Rectal smooth muscle tissue (tissue), 1 donor: Measurements from ENCODE around the gene TMEM128.

Experiments
- H3K27ac ChIP-seq: one replicate; pipeline ENCODE4 v1.7.0; 2013; ENCODE audit warnings: low read depth, low read length, inconsistent platforms
- H3K27me3 ChIP-seq: one replicate; pipeline ENCODE4 v1.7.0; 2013; ENCODE audit warnings: low read length; ENCODE audit not compliant: control insufficient read depth, insufficient read depth
- H3K36me3 ChIP-seq: one replicate; pipeline ENCODE4 v1.7.0; 2013; ENCODE audit warnings: low read length; ENCODE audit not compliant: control insufficient read depth, insufficient read depth
- H3K4me1 ChIP-seq: one replicate; pipeline ENCODE4 v1.7.0; 2013; ENCODE audit warnings: low read length; ENCODE audit not compliant: control insufficient read depth, insufficient read depth
- H3K4me3 ChIP-seq: one replicate; pipeline ENCODE4 v1.7.0; 2013; ENCODE audit warnings: low read length
- H3K9ac ChIP-seq: one replicate; pipeline ENCODE4 v1.7.0; 2013; ENCODE audit warnings: low read length

The TMEM128 gene, protein sequence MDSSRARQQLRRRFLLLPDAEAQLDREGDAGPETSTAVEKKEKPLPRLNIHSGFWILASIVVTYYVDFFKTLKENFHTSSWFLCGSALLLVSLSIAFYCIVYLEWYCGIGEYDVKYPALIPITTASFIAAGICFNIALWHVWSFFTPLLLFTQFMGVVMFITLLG

DNA sequence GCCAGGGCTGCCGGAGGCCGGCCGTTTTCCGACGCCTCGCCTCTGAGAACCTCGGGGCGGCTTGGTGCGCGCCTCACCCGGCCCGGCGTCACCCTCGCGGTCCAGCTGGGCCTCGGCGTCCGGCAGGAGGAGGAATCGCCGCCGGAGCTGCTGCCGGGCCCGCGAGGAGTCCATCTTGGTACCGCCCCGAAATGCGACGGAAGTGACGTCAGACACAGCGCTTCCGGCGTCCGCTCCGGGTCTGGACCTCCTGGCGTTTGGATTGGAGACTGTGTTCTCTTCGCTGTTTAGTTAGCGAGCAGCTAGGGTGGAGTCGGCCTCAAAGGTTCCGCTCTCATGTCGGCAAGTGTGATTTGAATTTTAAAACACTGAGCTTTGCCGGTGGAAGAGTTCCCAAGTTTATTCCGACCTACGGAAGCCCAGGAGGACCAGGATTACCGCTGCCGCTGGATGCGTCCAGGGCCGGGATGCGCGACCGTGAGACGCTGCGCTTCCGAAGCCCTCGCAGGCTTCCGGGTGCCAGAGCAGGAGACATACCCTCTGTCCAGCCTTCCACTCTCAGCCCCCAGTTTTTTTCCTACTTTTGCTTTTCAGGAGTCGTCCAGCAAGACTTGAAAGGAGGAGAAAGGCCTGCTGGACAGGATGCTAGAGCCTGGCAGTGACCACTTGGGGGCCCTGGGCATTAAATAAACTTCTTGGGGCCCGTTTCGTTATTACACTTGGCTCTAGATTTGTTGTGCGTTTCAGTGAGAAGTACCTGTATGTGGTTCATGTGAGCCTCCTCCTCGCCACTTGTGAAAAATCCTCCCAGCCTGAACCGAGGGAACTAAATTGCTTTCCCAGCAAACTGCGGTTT is at the start of gene TMEM128:
TSS of gene TMEM128 (minus strand) at position 195 of the 856 bp plus-strand sequence. CDS start at position 174, 21 bp downstream.
- H3K36me3 ChIP-seq, result peaks cover 17% of the 10 kb centered on the region
- H3K4me3 ChIP-seq, result peak within 1 kb of the TSS; percentile 77
- H3K4me1 ChIP-seq, result peaks cover 13% of the 10 kb centered on the region
- peak within 1 kb of the TSS; percentile 86 for H3K9ac ChIP-seq
- no peaks in the 10 kb centered on the region for H3K27me3 ChIP-seq
- peak within 1 kb of the TSS; percentile 97 for H3K27ac ChIP-seq

DNA sequence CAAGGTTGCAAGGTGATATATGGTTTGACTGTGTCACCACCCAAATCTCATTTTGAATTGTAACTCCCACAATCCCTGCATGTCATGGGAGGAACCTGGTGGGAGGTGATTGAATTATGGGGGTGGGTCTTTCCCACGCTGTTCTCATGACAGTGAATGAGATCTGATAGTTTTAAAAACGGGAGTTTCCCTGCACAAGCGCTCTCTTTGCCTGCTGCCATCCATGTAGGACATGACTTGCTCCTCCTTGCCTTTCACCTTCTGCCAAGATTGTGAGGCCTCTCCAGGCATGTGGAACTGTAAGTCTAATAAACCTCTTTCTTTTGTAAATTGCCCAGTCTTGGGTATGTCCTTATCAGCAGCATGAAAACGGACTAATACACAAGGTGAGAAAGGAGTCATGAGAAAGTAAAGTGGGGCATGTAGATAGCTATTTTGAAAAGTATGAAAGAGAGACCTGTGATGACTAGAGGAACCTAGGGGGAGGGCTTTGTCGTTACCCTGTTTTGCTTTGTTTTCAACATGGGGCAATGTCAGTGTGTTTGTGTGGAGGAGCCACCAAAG is 48.3 kb upstream of the TMEM128 start:
- no peak overlapping the region for H3K27ac ChIP-seq
- H3K36me3 ChIP-seq, result peaks cover 2% of the 10 kb centered on the region
- H3K9ac ChIP-seq, result no peak overlapping the region
- H3K4me3 ChIP-seq, result no peak overlapping the region
- H3K27me3 ChIP-seq, result no peaks in the 10 kb centered on the region
- H3K4me1 ChIP-seq, result peaks cover 1% of the 10 kb centered on the region

DNA sequence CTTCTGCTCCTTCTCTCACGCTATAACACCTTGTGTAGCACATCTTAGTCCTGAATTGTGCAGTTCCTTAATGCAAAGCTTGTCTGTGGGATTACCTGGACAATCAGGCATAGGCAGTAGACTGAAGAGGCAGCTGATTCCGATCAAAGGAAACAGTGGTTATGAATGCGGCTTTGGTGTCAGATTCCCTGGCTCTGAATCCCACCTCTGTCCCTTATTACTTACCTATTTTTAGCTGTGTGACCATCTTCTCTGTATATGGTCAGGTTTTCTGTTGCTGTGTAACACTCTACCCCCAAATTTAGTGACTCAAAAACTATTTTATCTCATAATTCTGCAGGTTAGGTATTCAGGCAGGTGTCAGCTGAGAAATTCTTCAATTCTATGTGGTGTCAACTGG is 45.3 kb upstream of the TMEM128 start:
- no peak overlapping the region for H3K4me3 ChIP-seq
- no peaks in the 10 kb centered on the region for H3K36me3 ChIP-seq
- no peak overlapping the region for H3K9ac ChIP-seq
- H3K27ac ChIP-seq, result no peak overlapping the region
- H3K4me1 ChIP-seq, result peaks cover 15% of the 10 kb centered on the region
- no peaks in the 10 kb centered on the region for H3K27me3 ChIP-seq

DNA sequence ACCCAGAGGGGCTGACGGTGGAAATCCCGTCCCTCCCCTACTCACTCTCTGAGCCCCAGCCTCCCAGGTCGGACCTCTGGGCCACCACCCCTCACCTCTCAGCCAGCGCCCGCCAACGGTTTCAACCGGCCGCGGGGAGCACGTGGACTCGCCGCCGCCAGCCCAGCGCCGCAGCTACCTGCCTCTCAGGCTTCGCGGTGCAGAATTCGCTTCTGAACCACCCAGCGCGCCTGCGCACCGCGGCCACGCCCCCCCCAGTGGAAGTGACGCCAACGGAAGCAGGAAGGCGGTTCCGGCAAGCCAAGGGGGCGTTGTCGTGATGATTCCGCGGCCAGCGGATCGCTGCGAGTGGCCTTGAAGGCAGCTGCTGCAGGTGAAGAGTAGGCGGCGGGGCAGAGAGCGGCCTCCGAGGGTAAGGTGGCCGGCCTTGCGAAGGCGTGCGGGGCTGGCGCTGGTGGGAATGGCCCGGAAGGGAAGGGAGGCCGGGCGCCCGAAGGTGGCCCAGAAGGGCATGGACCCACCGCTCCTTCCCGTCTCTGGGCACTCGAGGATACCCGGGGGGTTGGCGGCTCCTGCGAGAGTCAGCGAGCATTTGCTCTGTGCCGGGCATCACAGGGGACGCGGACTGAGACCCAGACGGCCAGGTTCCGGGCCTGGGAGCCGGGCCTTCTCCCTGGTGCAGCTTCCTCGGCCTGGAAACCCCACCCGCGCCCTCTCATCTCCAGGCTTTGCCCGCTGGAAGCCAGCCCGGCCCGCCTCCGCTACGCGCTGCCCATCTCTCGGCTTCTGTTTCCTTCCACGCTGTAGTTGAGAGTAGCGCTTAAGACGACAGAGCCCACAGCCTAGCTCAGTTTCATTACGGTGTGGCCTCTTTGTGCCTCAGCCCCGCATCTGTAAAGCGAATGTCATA is 42.2 kb upstream of the TMEM128 start, which contains the start of the genes LYAR and ZBTB49:
TSS of gene LYAR (minus strand) at position 214 of the 910 bp plus-strand sequence. CDS start 6,412 bp downstream, outside the sequence.
TSS of gene ZBTB49 (plus strand) at position 311 of the 910 bp plus-strand sequence. CDS start 9,695 bp downstream, outside the sequence.
- H3K4me1 ChIP-seq, result peaks cover 15% of the 10 kb centered on the region

DNA sequence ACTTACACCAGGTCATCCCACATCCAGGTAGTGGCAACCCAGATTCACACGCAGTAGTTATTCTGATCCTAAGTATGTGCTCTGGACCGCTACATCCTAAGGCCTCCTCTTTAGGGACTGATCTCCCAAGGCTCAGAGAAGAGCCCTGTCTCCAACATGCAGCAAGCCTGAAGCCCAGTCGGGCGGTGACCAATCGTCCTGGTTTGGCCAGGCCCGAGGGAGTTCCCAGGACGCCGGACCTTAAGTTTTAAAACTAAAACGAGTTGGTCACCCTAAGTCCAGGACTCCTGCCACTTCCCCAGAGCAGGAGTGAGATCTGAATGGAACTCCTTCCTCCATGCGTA is 41.5 kb upstream of the TMEM128 start:
- H3K4me1 ChIP-seq, result peaks cover 15% of the 10 kb centered on the region
- peak overlapping the region; percentile 64 for H3K27ac ChIP-seq
- peak overlapping the region; percentile 42 for H3K9ac ChIP-seq

More for the DNA sequence above, 42.2 kb upstream of the TMEM128 start, which contains the start of the genes LYAR and ZBTB49:
- peak within 1 kb of the TSS; percentile 86 for H3K4me3 ChIP-seq
- H3K9ac ChIP-seq, result peak within 1 kb of the TSS; percentile 42
- no peaks in the 10 kb centered on the region for H3K36me3 ChIP-seq
- H3K27me3 ChIP-seq, result no peaks in the 10 kb centered on the region
- peak within 1 kb of the TSS; percentile 64 for H3K27ac ChIP-seq

DNA sequence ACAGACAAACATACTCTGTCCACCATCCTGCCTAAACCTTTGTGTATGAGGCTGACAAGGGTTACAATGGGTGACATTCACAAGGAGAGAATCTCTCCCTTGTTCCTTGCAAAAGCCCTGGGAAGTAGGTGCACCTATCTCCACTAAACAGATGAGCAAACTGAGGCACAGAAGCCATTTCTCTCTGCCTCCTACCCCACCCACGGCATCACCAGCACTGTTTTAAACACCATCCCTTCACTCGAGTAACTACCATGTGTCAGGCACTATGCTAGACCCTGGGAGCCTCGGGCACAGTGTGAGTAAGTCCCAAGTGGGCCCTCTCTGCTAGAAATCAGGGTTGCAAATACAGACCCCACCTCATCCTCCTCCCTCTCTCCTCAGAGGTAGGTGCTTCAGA is 41.0 kb upstream of the TMEM128 start:
- H3K27ac ChIP-seq, result no peak overlapping the region
- H3K4me1 ChIP-seq, result peaks cover 15% of the 10 kb centered on the region
- peak overlapping the region; percentile 86 for H3K4me3 ChIP-seq
- H3K36me3 ChIP-seq, result no peaks in the 10 kb centered on the region
- H3K27me3 ChIP-seq, result no peaks in the 10 kb centered on the region
- H3K9ac ChIP-seq, result peak overlapping the region; percentile 42

More for the DNA sequence above, 41.5 kb upstream of the TMEM128 start:
- Histone ChIP-seq H3K36me3 (no peaks in the 10 kb centered on the region), H3K27me3 (no peaks in the 10 kb centered on the region), H3K4me3 (peak overlapping the region; percentile 86)

DNA sequence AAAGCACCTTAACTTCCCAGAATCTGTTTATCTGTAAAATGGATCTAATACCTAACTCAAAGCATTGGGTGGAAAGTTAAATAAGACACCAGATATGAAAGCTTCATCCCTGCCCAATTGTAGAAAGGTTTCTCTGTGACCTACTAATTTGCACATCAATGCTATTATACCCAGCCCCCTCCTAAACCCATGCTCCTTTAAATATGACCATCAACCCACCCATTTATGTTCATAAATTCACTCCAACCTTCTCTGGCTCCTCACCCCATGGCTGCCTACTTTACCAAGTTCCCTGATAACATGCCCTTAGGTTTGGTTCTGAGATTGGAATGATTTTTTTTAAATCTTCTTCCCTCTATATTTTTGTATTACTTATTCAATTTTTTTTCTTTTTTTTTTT is 40.1 kb upstream of the TMEM128 start:
- Histone ChIP-seq H3K27me3 (no peaks in the 10 kb centered on the region), H3K9ac (no peak overlapping the region), H3K27ac (no peak overlapping the region), H3K36me3 (no peaks in the 10 kb centered on the region), H3K4me1 (peaks cover 15% of the 10 kb centered on the region), H3K4me3 (no peak overlapping the region)

DNA sequence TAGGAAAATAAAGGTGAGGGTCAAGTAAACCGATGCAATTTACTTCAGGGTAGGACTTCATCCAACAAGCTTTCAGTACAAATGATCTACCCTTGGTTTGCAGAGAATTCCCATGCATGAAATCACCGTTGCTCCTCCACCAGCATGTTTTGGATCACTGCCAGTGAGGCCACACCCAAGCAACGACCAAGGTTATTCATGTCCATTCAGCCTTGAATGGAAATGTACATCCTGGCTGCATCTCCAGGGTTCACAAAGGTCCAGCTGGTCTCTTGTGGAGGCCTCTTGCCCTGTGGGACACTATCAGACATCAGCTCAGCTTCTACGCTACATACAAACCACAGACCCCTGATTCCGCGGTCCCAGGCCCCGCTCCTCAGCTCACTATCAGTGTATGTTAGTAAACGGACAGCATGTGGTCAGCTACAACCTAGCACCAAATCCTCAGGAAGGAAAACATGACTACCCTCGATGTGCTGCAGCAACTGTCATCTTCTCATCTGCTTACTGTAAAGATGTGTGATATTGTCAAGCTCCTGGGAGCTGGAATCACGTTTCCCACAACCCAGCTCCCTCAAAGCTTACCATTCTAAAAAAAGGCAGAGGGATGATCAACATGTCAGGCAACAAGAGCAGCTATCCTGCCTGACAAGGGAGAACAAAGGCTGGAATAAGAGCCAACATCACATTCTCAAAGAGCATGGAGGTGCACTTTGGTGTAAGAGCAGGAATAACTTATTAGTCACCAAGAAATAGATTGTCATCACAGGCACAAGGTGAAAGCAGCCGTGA is 37.0 kb upstream of the TMEM128 start:
- no peaks in the 10 kb centered on the region for H3K27me3 ChIP-seq
- no peak overlapping the region for H3K4me3 ChIP-seq
- peaks cover 10% of the 10 kb centered on the region for H3K36me3 ChIP-seq
- peaks cover 7% of the 10 kb centered on the region for H3K4me1 ChIP-seq
- no peak overlapping the region for H3K9ac ChIP-seq
- H3K27ac ChIP-seq, result no peak overlapping the region

DNA sequence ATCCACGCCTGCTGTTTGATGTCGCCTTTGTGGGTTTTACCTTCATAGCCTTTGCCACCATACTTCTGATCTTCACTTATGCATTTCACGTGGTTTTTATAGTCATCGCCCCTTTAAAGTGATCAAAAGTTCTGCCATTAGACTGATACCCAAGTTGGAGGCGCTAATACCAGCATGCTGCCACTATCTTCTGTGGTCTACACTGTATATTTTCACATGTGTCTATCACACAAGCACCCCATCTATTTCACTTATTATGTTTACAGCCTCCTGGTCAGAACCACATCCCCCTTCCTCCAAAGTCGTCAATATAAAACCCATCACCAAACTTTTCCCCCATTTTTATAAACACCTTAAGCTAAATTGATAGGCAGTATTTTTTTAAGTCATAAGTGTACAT is 33.8 kb upstream of the TMEM128 start:
- Histone ChIP-seq H3K4me1 (no peaks in the 10 kb centered on the region), H3K27ac (no peak overlapping the region), H3K36me3 (peaks cover 18% of the 10 kb centered on the region), H3K27me3 (no peaks in the 10 kb centered on the region), H3K9ac (no peak overlapping the region), H3K4me3 (no peak overlapping the region)

DNA sequence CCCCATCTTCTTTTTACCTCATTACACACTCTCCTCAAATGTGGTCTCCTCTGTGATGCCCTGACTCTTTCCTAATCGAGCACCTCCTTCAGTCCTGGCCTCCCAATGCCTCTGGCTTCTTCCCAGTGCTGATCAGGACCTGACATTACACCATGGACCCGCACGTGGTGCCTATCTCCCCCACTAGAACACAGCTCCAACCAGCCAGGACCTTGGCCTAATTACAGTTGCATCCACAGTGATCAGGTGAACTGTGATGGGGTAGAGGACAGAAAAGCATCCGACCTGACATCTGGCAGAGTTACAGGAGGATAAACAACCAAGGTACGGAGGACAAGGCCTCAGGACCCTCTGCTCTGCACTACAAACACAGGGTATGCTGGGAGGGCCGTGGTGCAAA is 29.5 kb upstream of the TMEM128 start:
- H3K27ac ChIP-seq, result no peak overlapping the region
- H3K36me3 ChIP-seq, result peaks cover 18% of the 10 kb centered on the region

DNA sequence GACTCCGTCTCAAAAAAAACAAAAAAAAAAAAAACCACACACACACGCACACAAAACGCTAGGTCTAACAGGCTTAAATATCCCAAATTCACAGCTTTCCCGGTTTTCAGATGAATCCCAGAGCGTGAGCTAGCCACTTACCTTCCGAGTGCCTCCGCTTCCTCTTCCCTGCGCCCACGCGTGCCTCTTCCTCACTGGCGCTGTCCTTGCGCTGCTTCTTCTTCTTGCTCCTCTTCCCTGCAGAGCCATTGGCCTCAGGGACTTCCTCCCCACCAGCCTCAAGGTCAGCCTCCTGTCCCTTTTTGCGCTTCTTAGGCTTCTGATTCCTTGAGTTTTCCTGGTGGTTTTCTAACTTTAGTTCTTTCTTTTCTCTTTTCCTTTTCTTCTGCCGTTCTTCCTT is 26.2 kb upstream of the TMEM128 start:
- Histone ChIP-seq H3K27me3 (no peaks in the 10 kb centered on the region), H3K4me3 (no peak overlapping the region), H3K4me1 (no peaks in the 10 kb centered on the region), H3K9ac (no peak overlapping the region), H3K36me3 (peaks cover 17% of the 10 kb centered on the region), H3K27ac (no peak overlapping the region)

More for the DNA sequence above, 29.5 kb upstream of the TMEM128 start:
- H3K9ac ChIP-seq, result no peak overlapping the region
- H3K27me3 ChIP-seq, result no peaks in the 10 kb centered on the region
- H3K4me1 ChIP-seq, result no peaks in the 10 kb centered on the region
- no peak overlapping the region for H3K4me3 ChIP-seq
